H7 (cell line): ENCODE measurements around the gene YY1. TPM values are rescaled to one million over a fixed set of nuclear protein-coding genes. Genes with fewer than 3 reads are reported as not detected.
"Not testable (repeated sequence)": the region's sequence is repeated elsewhere in the genome, so short reads cannot be mapped to it uniquely, and the experiment has no call there.

Source experiments
- DNase-seq: peaks from one replicate; pipeline ENCODE4 v3.0.0; 2012
- H3K27me3 ChIP-seq: 2 replicates; pipeline ENCODE4 v1.6.0; 2011; ENCODE audit warnings: mild to moderate bottlenecking, low read length; ENCODE audit not compliant: control insufficient read depth, insufficient read depth
- H3K36me3 ChIP-seq: replicated peaks from 2 replicates; pipeline ENCODE4 v1.5.1; 2011; ENCODE audit warnings: low read length; ENCODE audit not compliant: control insufficient read depth, insufficient read depth
- H3K4me3 ChIP-seq: 2 replicates; pipeline ENCODE4 v1.5.1; 2011; ENCODE audit warnings: low read depth, mild to moderate bottlenecking, control low read depth, low read length, moderate library complexity; ENCODE audit not compliant: insufficient read depth
- total RNA-seq: library from RNA; depleted of rRNA; stranded (reverse); fragments of >200 nt; shearing (Covaris generic); gene quantifications from 2 replicates; pipeline ENCODE4 v1.2.3, GENCODE V29; 2014; rRNA removed

The YY1 gene
- total RNA-seq = 50.9 and 68.9 TPM in 2 replicates

GRCh38 chr14:100238419-100239210, at the start of gene YY1:
TSS of gene YY1 (plus strand) at chr14:100239144. CDS start at chr14:100239245, 101 bp downstream.
- Histone ChIP-seq H3K4me3 (peak within 1 kb of the TSS; percentile 99), H3K36me3 (peaks cover 1% of the 10 kb centered on the region; the same call in 1 of the 2 replicates), H3K27me3 (no peaks in the 10 kb centered on the region)
- DNase-seq = peak; percentile 99

GRCh38 chr14:100190126-100190525, 48.8 kb upstream of the YY1 start:
- no peaks in the 10 kb centered on the region for H3K36me3 ChIP-seq
- no peak for DNase-seq

GRCh38 chr14:100191584-100192249, 47.2 kb upstream of the YY1 start:
- no peaks in the 10 kb centered on the region for H3K36me3 ChIP-seq
- no peak for DNase-seq
- H3K27me3 ChIP-seq = no peaks in the 10 kb centered on the region
- H3K4me3 ChIP-seq = no peak overlapping the region

More at GRCh38 chr14:100190126-100190525, 48.8 kb upstream of the YY1 start:
- Histone ChIP-seq H3K4me3 (no peak overlapping the region), H3K27me3 (no peaks in the 10 kb centered on the region)

GRCh38 chr14:100192250-100192671, 46.7 kb upstream of the YY1 start:
- H3K4me3 ChIP-seq = peak overlapping the region; percentile 28
- H3K36me3 ChIP-seq = no peaks in the 10 kb centered on the region
- no peaks in the 10 kb centered on the region for H3K27me3 ChIP-seq
- no peak for DNase-seq

- DNase-seq = peak; percentile 100
- H3K27me3 ChIP-seq = no peaks in the 10 kb centered on the region
- peak overlapping the region; percentile 28 for H3K4me3 ChIP-seq
- H3K36me3 ChIP-seq = no peaks in the 10 kb centered on the region
These were observed 46.1 kb upstream of the YY1 start for GRCh38 chr14:100192672-100193416.

- H3K27me3 ChIP-seq = no peaks in the 10 kb centered on the region
- H3K4me3 ChIP-seq = no peak overlapping the region; the same call in 1 of the 2 replicates
- no peaks in the 10 kb centered on the region for H3K36me3 ChIP-seq
- peak; percentile 63 for DNase-seq
These were observed 45.3 kb upstream of the YY1 start for GRCh38 chr14:100193417-100194357.

GRCh38 chr14:100199240-100199860, 39.6 kb upstream of the YY1 start:
- Histone ChIP-seq H3K36me3 (no peaks in the 10 kb centered on the region), H3K27me3 (no peaks in the 10 kb centered on the region), H3K4me3 (no peak overlapping the region)
- peak; percentile 57 for DNase-seq

GRCh38 chr14:100200311-100200710, 38.6 kb upstream of the YY1 start:
- Histone ChIP-seq H3K4me3 (no peak overlapping the region), H3K27me3 (no peaks in the 10 kb centered on the region), H3K36me3 (no peaks in the 10 kb centered on the region)
- no peak for DNase-seq

- H3K36me3 ChIP-seq = no peaks in the 10 kb centered on the region
- H3K4me3 ChIP-seq = no peak overlapping the region
- H3K27me3 ChIP-seq = no peaks in the 10 kb centered on the region
- DNase-seq = no peak
These were observed 37.2 kb upstream of the YY1 start for GRCh38 chr14:100201701-100202100.

- H3K27me3 ChIP-seq = no peaks in the 10 kb centered on the region
- no peaks in the 10 kb centered on the region for H3K36me3 ChIP-seq
- no peak overlapping the region for H3K4me3 ChIP-seq
- no peak for DNase-seq
These were observed 36.2 kb upstream of the YY1 start for GRCh38 chr14:100202712-100203111.

- Histone ChIP-seq H3K27me3 (no peaks in the 10 kb centered on the region), H3K36me3 (no peaks in the 10 kb centered on the region), H3K4me3 (no peak overlapping the region)
- DNase-seq = no peak
These were observed 35.8 kb upstream of the YY1 start for GRCh38 chr14:100203146-100203545.

GRCh38 chr14:100203962-100204834, 34.7 kb upstream of the YY1 start:
- no peak for DNase-seq
- H3K36me3 ChIP-seq = no peaks in the 10 kb centered on the region
- no peaks in the 10 kb centered on the region for H3K27me3 ChIP-seq
- H3K4me3 ChIP-seq = no peak overlapping the region

GRCh38 chr14:100204835-100205167, 34.1 kb upstream of the YY1 start:
- DNase-seq, H3K36me3 ChIP-seq: not testable (repeated sequence)

More at GRCh38 chr14:100204835-100205167, 34.1 kb upstream of the YY1 start:
- not testable (repeated sequence) for H3K27me3 ChIP-seq, H3K4me3 ChIP-seq
